Measurements from ENCODE around the gene CERS6.

Gene CERS6

GRCh38 chr2:168814939-168815907 is 359.2 kb downstream of the CERS6 start:
- Mint-ChIP-seq H3K27me3 (no peaks in the 10 kb centered on the region), H3K9me3 (ENCODE audit: low read depth) (no peaks in the 10 kb centered on the region), H3K36me3 (no peaks in the 10 kb centered on the region), H3K4me3 (no peak overlapping the region), H3K4me1 (ENCODE audit: low read depth) (no peaks in the 10 kb centered on the region), H3K27ac (no peak overlapping the region)

- H3K27me3 Mint-ChIP-seq, result no peaks in the 10 kb centered on the region
- H3K27ac Mint-ChIP-seq, result no peak overlapping the region
- no peaks in the 10 kb centered on the region for H3K36me3 Mint-ChIP-seq
- no peak overlapping the region for H3K4me3 Mint-ChIP-seq
- no peaks in the 10 kb centered on the region for H3K4me1 Mint-ChIP-seq (ENCODE audit: low read depth)
- no peaks in the 10 kb centered on the region for H3K9me3 Mint-ChIP-seq (ENCODE audit: low read depth)
Measured at GRCh38 chr2:168816369-168816768, 360.3 kb downstream of the CERS6 start.

- no peaks in the 10 kb centered on the region for H3K27me3 Mint-ChIP-seq
- H3K9me3 Mint-ChIP-seq (ENCODE audit: low read depth), result no peaks in the 10 kb centered on the region
- H3K36me3 Mint-ChIP-seq, result no peaks in the 10 kb centered on the region
- H3K4me1 Mint-ChIP-seq (ENCODE audit: low read depth), result no peaks in the 10 kb centered on the region
- no peak overlapping the region for H3K27ac Mint-ChIP-seq
- H3K4me3 Mint-ChIP-seq, result no peak overlapping the region
Measured at GRCh38 chr2:168819050-168819715, 363.1 kb downstream of the CERS6 start.

DNA sequence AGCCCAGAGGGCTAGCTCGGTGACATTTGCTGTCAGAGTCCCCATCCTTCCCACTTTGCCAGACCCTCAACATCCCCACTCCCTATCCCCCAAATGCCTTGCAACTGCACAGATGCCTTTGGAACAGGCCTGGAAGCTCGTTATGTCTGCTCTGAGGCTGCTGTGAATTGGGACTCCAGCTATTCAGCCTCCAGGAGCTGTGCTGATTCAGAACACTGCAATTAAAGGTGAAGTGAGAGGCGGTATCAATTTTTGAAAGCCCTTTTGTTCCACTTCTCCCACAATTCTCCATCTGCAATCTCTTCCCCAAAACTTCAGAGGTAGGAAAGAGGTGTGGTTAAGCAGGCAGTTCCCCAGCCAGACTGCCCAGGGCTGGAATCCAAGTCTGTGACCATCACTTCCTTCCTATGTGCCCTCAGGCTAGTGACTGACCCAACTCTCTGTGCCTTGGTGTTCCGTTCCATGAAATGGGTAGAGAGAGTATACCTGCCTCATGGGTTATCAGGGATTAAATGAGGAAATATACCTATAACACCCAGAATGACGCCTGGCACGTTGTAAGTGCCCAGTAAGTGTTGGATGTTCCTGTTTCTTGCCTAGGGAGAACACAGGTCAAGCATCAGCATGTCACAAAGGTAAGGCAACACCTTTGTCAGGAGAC is 363.9 kb downstream of the CERS6 start:
- no peaks in the 10 kb centered on the region for H3K27me3 Mint-ChIP-seq

GRCh38 chr2:168821577-168821976 is 365.5 kb downstream of the CERS6 start:
- Mint-ChIP-seq H3K4me3 (no peak overlapping the region), H3K27ac (no peak overlapping the region), H3K9me3 (ENCODE audit: low read depth) (no peaks in the 10 kb centered on the region), H3K4me1 (ENCODE audit: low read depth) (no peaks in the 10 kb centered on the region), H3K36me3 (no peaks in the 10 kb centered on the region), H3K27me3 (no peaks in the 10 kb centered on the region)

More for the DNA sequence above, 363.9 kb downstream of the CERS6 start:
- Mint-ChIP-seq H3K9me3 (ENCODE audit: low read depth) (no peaks in the 10 kb centered on the region), H3K27ac (no peak overlapping the region), H3K4me1 (ENCODE audit: low read depth) (no peaks in the 10 kb centered on the region), H3K36me3 (no peaks in the 10 kb centered on the region), H3K4me3 (no peak overlapping the region)

DNA sequence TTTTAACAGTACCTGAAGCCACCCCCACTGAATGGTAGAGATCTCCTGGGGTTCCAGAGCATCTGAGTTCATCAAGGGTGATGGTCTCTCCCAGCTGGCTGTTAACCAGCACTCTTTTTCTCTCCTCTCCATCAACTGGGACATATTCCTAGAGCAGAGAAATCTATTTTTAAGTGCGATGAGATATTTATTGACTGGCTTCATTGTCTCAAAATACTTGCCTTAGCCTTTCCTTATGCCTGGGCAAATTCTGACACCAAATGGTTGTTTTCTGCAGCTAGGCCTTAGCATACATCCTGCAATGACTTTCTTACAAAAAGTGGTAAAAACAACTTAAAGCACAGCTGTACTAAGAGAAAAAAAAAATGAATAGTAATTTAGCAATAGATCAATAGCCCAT is 365.9 kb downstream of the CERS6 start:
- Mint-ChIP-seq H3K36me3 (no peaks in the 10 kb centered on the region), H3K9me3 (ENCODE audit: low read depth) (no peaks in the 10 kb centered on the region), H3K4me3 (no peak overlapping the region), H3K4me1 (ENCODE audit: low read depth) (no peaks in the 10 kb centered on the region), H3K27ac (no peak overlapping the region), H3K27me3 (no peaks in the 10 kb centered on the region)

All from activated naive CD8-positive, alpha-beta T cell (primary cell).